HG02763 (cell line): ENCODE results near the gene IL1F10.
"Not testable (repeated sequence)": the region's sequence is repeated elsewhere in the genome, so short reads cannot be mapped to it uniquely, and the experiment has no call there.

ENCODE experiments used
- ATAC-seq: cut with Tn5 transposase; IDR thresholded peaks from one replicate; pipeline ENCODE4 v1.9.1; 2021; ENCODE audit warnings: mild to moderate bottlenecking, moderate library complexity; ENCODE audit not compliant: unreplicated experiment

IL1F10 gene

DNA sequence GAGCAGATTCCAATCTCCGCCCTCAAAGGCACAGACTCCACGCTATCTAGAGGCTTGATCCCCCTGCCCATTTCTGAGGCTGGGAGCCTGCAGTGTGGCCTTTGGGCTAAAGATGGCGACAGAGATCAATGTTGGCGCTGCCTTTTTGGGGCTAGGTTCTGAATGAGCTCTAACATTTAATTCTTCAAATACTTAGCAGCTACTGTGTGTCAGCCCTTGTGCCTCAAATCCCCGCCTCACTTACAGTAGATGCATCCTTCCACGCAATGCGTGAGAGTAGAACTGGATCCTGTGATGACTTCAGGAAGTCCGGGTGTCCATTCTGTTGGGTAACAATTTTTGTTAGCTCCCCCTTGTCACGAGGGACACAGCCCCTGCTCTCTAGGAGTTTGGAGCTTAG lies 12.4 kb downstream of the IL1F10 start:
- no peak for ATAC-seq

DNA sequence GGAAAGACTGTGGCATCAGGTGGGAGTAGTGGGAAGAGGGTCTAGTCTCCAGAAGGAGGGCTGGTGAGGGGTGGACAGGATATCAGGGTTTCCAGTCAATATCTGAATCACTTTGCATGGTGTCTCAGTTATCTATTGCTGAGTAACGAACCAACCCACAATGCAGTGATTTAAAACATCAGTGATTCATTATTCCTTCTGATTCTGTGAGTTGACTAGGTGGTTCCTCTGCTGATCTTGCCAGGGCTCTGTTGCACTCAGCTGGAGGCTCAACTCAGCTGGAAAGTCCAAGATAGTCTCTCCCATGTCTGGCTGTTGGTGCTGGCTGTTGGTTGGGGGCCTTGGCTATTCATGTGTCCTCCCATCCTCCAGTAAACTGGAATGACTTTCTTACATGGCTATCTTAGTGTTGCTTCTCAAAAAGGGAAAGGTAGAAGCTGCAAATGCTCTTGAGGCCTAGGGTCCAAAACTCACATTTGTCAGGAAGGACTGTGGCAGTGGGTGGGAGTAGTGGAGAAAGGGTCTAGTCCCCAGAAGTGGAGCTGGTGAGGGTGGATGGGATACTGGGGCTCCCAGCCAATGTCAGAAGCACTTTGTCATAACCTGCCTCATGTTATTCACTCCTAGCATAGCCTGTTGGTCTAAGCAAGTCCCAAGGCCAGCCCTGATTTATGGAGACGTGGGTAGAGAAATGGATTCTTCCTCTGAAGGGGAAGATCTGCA lies 13.9 kb downstream of the IL1F10 start:
- ATAC-seq = no peak

- no peak for ATAC-seq
Measured at GRCh38 chr2:113083296-113083695, 15.5 kb downstream of the IL1F10 start.

- ATAC-seq = no peak
Measured at GRCh38 chr2:113084249-113085000, 16.7 kb downstream of the IL1F10 start.

- no peak for ATAC-seq
Measured at GRCh38 chr2:113085542-113085941, 17.8 kb downstream of the IL1F10 start.

- ATAC-seq = no peak
Measured at GRCh38 chr2:113088213-113088992, 20.6 kb downstream of the IL1F10 start.

DNA sequence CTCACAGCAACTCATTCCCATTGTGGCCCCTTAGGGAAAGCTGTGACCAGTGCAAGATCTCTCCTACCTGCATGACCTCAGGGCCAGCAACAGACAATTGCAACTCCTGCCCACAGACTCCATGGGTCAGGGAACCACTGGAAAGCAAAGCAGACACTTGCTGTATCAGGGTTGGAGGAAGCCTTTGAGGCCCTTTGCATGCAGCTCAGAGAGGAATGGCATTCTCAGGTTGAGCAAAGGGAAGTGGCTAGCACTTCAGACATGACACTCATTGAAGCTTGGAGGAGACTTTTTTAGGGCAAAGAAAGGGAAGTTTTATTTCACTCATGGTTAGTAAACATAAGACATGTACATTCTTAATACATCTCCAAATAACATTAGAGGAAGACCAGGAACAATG lies 22.1 kb downstream of the IL1F10 start:
- no peak for ATAC-seq

GRCh38 chr2:113091231-113091896 lies 23.6 kb downstream of the IL1F10 start:
- no peak for ATAC-seq

- no peak for ATAC-seq
Measured at GRCh38 chr2:113092864-113093612, 25.3 kb downstream of the IL1F10 start.

- ATAC-seq = no peak
Measured at GRCh38 chr2:113093613-113093977, 25.8 kb downstream of the IL1F10 start.

DNA sequence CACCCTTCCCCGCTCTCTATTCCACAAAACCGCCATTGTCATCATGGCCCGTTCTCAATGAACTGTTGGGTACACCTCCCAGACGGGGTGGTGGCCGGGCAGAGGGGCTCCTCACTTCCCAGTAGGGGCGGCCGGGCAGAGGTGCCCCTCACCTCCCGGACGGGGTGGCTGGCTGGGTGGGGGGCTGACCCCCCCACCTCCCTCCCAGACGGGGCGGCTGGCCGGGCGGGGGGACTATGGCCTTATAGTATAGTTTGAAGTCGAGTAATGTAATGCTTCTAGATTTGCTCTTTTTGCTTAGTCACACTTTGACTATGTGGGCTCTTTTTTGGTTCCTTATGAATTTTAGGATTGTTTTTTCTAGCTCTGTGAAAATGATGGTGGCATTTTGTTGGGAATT lies 28.5 kb downstream of the IL1F10 start:
- ATAC-seq = not testable (repeated sequence)

- not testable (repeated sequence) for ATAC-seq
Measured at GRCh38 chr2:113096842-113097618, 29.3 kb downstream of the IL1F10 start.

DNA sequence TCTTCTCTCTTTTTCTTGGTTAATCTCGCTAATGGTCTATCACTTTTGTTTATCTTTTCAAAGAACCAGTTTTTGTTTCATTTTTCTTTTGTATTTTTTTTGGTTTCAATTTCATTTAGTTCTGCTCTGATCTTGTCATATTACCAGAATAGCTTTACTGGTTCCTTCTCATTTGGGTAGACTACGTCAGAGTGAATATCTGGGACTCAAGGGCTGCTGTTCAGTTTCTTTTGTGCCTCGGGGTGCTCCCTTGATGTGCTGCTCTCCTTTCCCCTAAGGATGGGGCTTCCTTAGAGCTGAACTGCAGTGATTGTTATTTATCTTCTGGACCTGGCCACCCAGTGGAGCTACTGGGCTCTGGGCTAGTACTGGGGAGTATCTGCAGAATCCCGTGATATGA lies 30.3 kb downstream of the IL1F10 start:
- no peak for ATAC-seq

DNA sequence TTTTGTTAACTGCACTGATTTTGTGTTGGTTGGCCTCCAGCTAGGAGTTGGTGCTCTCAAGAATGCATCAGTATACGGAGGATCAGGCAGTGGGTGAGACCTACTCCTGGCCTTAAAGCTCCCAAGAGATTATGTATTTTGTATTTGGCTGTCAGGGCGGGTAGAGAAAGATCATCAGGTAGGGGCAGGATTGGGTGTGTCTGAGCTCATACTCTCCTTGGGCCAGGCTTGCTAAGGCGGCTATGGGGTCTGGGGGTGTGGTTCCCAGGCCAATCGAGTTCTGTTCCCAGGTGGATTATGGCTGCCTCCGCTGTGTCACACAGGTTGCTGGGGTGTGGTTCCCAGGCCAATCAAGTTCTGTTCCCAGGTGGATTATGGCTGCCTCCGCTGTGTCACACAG lies 30.8 kb downstream of the IL1F10 start:
- ATAC-seq = no peak

DNA sequence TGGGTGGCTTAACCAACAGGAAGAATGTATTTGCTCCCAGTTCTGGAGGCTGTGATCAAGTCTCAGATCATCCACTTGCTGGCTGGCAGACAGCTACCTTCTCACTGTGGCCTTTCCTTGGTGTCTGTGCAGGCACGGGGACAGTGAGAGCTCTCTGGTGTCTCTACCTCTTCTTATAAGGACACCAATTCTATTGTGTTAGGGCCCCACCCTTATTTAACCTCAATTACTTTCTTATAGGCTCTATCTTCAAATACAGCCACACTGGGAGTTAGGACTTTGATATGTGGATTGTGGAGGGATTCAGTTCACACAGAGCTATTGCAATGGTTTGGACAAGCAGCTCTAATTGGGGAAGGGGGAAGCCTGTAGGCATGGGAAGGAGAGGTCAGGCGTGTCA lies 34.4 kb downstream of the IL1F10 start:
- ATAC-seq = no peak

DNA sequence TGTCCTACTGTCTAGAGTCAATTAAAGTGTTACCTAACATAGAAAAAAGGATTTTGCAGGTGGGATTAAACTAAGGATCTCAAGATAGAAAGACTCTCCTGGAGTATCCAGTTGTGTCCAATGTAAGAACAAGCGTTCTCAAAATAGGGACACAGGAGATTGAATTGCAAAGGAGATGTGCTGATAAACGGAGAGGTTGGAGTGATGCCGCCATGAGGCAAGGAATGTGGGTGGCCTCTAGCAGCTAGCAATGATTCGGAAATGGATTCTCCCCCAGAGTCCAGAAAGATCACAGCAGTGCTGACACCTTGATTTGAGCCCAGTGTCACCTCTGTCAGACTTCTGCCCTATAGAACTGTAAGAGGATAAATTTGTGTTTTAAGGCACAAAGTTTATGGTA lies 35.5 kb downstream of the IL1F10 start:
- ATAC-seq = no peak

DNA sequence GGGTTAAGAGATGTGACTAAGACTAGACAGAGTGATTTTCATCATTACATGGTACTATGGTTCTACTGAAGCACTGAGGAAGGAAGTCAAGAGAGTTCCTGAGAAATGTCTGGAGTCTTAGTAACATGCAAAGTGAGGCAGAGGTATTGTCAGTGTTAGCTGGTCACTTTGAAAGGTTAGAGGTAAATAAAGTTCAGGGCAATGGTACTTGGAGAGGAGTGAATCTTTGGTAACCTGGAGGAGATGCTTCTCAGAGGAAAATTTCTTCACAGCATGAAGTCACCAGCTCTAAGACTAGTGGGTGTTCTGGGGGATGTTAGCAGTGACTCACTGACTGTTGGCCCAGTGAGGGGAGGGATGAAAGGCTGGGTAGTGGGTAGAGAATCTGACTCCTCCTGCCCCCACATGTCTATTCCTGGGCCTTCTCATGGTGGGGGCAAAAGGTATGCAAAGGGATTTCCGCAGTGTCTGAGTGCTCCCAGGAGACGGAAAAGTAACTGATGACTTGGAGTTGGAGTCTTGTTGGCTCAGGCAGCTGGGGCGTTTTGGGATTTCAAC lies 36.4 kb downstream of the IL1F10 start:
- ATAC-seq = no peak

DNA sequence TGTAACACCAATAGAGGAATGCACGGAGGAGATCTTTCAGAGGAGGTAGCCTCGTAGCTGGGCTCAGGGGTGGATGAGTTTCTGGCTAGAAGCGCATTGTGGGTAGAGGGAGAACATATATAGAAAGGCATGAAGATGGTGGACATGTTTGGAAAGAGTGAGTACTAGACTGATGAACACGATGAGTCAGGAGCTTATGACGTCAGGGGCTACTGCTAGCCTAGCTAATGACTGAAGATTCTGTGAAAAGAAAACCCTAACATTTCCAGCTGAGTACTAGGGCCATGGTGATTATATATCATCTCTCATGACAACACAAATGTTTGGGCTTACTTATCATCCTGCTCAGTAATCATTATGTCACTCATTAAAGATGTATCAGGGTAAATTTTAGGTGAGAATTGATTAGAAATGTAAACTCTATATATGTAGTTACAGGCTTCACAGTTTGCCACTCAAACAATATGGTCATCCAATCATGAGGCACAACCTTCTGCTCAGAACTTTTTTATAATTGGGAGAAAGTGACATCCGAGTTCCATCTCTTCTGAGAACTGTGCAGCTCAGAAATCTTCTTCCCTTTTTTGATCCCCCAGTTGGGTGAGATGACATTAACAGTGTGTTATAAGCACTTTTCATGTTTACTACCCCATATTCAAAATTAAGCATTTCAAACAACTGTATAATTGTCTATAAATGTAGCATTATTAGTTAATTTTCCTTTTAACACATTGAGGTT lies 37.4 kb downstream of the IL1F10 start:
- no peak for ATAC-seq

DNA sequence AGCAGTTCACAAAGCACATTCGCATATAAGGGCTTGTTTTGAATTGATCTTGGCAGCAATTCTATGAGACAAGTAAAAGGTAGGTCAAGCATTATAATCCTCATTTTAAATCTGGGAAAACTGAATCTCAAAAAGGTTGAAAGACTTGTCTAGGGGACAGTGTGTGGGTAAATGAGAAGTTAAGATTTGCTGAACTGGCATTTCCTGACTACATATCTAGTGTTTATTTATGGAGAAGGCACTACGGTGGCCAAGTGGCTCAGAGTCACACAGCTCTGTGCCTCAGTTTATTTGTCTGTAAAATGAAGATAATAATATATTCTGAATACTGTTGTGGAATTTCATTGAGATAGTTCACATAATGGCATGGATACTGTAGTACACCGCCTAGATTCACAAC lies 43.4 kb downstream of the IL1F10 start:
- ATAC-seq = no peak
